PC-3 (cell line): ENCODE data around the gene FAF2. TPM values are rescaled to one million over a fixed set of nuclear protein-coding genes. Genes with fewer than 3 reads are reported as not detected.
A peak's percentile ranks its signal among the peaks of the same experiment; 100 is the strongest.

Experiments
- ATAC-seq: fragments of 200-7000 bp; cut with Tn5 transposase; 2 replicates; pipeline ENCODE4 v1.9.1; 2020; ENCODE audit warnings: mild to moderate bottlenecking, moderate library complexity
- BruUV-seq: library from RNA; stranded (reverse); fragments of 400-500 nt; replicated peaks from 2 replicates; lab custom pipeline; 2021; lab: Mats Ljungman, UMichigan
- CTCF ChIA-PET: fragments of 300-600 bp; sonication (Branson Sonifier 250); formaldehyde crosslinking; loops from one replicate; lab custom pipeline; 2022; ENCODE audit warnings: antibody characterized with exemption; lab: Charles Lee
- POLR2A ChIA-PET: fragments of 300-600 bp; sonication (Branson Sonifier 250); formaldehyde crosslinking; loops from one replicate; lab custom pipeline; 2022; ENCODE audit warnings: antibody characterized with exemption; ENCODE audit not compliant: unreplicated experiment; lab: Charles Lee
- DNase-seq: peaks from one replicate; pipeline ENCODE4 v3.0.0-alpha.2; 2015
- H2AFZ ChIP-seq: fragments of 300-600 bp; sonication (generic); 2 replicates; pipeline ENCODE4 v1.6.0; 2016; ENCODE audit warnings: antibody characterized with exemption, low read length
- H3F3A ChIP-seq: fragments of 300-600 bp; sonication (generic); one replicate; pipeline ENCODE4 v1.6.0; 2017; ENCODE audit warnings: antibody characterized with exemption, low read length, control low read depth, mild to moderate bottlenecking; ENCODE audit not compliant: unreplicated experiment
- H3K27ac ChIP-seq: fragments of 300-600 bp; sonication (generic); 2 replicates; pipeline ENCODE4 v1.5.1; 2016; ENCODE audit warnings: mild to moderate bottlenecking, low read length
- H3K27me3 ChIP-seq: fragments of 300-600 bp; sonication (generic); 2 replicates; pipeline ENCODE4 v1.6.1; 2016; ENCODE audit warnings: low read length, mixed read lengths
- H3K36me3 ChIP-seq: fragments of 300-600 bp; sonication (generic); 2 replicates; pipeline ENCODE4 v1.6.1; 2016; ENCODE audit warnings: low read depth, mixed run types, low read length, mixed read lengths
- H3K4me1 ChIP-seq: fragments of 300-600 bp; sonication (generic); 2 replicates; pipeline ENCODE4 v1.5.1; 2016; ENCODE audit warnings: low read length; ENCODE audit not compliant: insufficient read depth
- H3K4me2 ChIP-seq: fragments of 300-600 bp; sonication (generic); 2 replicates; pipeline ENCODE4 v1.6.0; 2016; ENCODE audit warnings: low read length
- H3K4me3 ChIP-seq: fragments of 300-600 bp; sonication (generic); 2 replicates; pipeline ENCODE4 v1.5.1; 2016; ENCODE audit warnings: mild to moderate bottlenecking, low read length, mixed read lengths
- H3K79me2 ChIP-seq: fragments of 300-600 bp; sonication (generic); 2 replicates; pipeline ENCODE4 v1.6.1; 2017; ENCODE audit warnings: low read length, mixed read lengths
- H3K9ac ChIP-seq: fragments of 300-600 bp; sonication (generic); 2 replicates; pipeline ENCODE4 v1.6.0; 2016; ENCODE audit warnings: mild to moderate bottlenecking, low read length
- H3K9me2 ChIP-seq: fragments of 300-600 bp; sonication (generic); replicated peaks from 2 replicates; pipeline ENCODE4 v1.6.1; 2016; ENCODE audit warnings: mixed run types, low read length, mixed read lengths
- H3K9me3 ChIP-seq: fragments of 300-600 bp; sonication (generic); 2 replicates; pipeline ENCODE4 v1.6.1; 2016; ENCODE audit warnings: low read length, mixed read lengths
- H4K20me1 ChIP-seq: fragments of 300-600 bp; sonication (generic); 2 replicates; pipeline ENCODE4 v1.6.1; 2016; ENCODE audit warnings: low read length, mixed read lengths
- CTCF ChIP-seq: fragments of 300-600 bp; sonication (generic); conservative IDR thresholded peaks from 2 replicates; pipeline ENCODE4 v1.5.1; 2017; ENCODE audit warnings: antibody characterized with exemption, low read depth, mild to moderate bottlenecking, low read length
- EZH2 ChIP-seq: fragments of 300-600 bp; sonication (generic); IDR thresholded peaks from one replicate; pipeline ENCODE4 v1.6.1; 2017; ENCODE audit warnings: antibody characterized with exemption, mild to moderate bottlenecking, low read length; ENCODE audit not compliant: unreplicated experiment
- EZH2phosphoT487 ChIP-seq: fragments of 300-600 bp; sonication (generic); IDR thresholded peaks from 2 replicates; pipeline ENCODE4 v1.6.1; 2018; ENCODE audit warnings: mild to moderate bottlenecking, antibody characterized with exemption, low read length, borderline replicate concordance
- intact Hi-C: fragments of 100-400 bp; cut with micrococcal nuclease; formaldehyde crosslinking; loops from 2 replicates; pipeline ENCODE4 v1.9.0; 2023
- total RNA-seq: library from RNA; depleted of rRNA; stranded (reverse); fragments of >200 nt; gene quantifications from 2 replicates; pipeline ENCODE4 v1.2.3, GENCODE V29; 2014

The FAF2 gene
- total RNA-seq, 1 experiment from 2014 or later = 51.4 TPM

- ATAC-seq = no peak
- Histone ChIP-seq H3K27me3 (no peaks in the 10 kb centered on the region), H3K36me3 (no peaks in the 10 kb centered on the region), H2AFZ (no peak overlapping the region), H3F3A (no peaks in the 10 kb centered on the region), H3K4me3 (no peak overlapping the region), H3K9ac (peak overlapping the region; percentile 20; the same call in 1 of the 2 replicates), H3K27ac (peak overlapping the region; percentile 77), H3K9me3 (no peaks in the 10 kb centered on the region), H3K9me2 (no peaks in the 10 kb centered on the region), H3K4me1 (peaks cover 48% of the 10 kb centered on the region), H4K20me1 (no peaks in the 10 kb centered on the region), H3K79me2 (peaks cover 25% of the 10 kb centered on the region), H3K4me2 (peak overlapping the region; percentile 93)
- intact Hi-C loops = loop anchor here (2.0 kb wide), 1 partner anchor 33 kb away; no protein-coding TSS in a partner anchor
- TF ChIP-seq EZH2 (no peak), CTCF (no peak), EZH2phosphoT487 (no peak)
- no peak for DNase-seq
- no TSS peak for BruUV-seq
- CTCF ChIA-PET = no interaction called here
- POLR2A ChIA-PET = no interaction called here
These were observed 97.2 kb downstream of the FAF2 start for GRCh38 chr5:176545388-176545736.

GRCh38 chr5:176545737-176546509, 97.7 kb downstream of the FAF2 start:
- peak overlapping the region; percentile 93 for H3K4me2 ChIP-seq
- ChIA-PET POLR2A (no interaction called here), CTCF (no interaction called here)
- H4K20me1 ChIP-seq = no peaks in the 10 kb centered on the region
- H3K4me3 ChIP-seq = 0 out of 2 replicates have a peak overlapping the region, but pooled peaks have one; percentile 0
- peaks cover 48% of the 10 kb centered on the region for H3K4me1 ChIP-seq
- H3K36me3 ChIP-seq = no peaks in the 10 kb centered on the region
- H3K79me2 ChIP-seq = peaks cover 25% of the 10 kb centered on the region
- H2AFZ ChIP-seq = no peak overlapping the region
- no peaks in the 10 kb centered on the region for H3F3A ChIP-seq
- peak overlapping the region; percentile 20; the same call in 1 of the 2 replicates for H3K9ac ChIP-seq
- H3K9me3 ChIP-seq = no peaks in the 10 kb centered on the region
- no peak for TF ChIP-seq EZH2phosphoT487
- TF ChIP-seq CTCF = no peak
- TF ChIP-seq EZH2 = no peak
- peak overlapping the region; percentile 77 for H3K27ac ChIP-seq
- no TSS peak for BruUV-seq
- ATAC-seq (no peak), DNase-seq (peak; percentile 75)
- no peaks in the 10 kb centered on the region for H3K27me3 ChIP-seq
- no peaks in the 10 kb centered on the region for H3K9me2 ChIP-seq
- intact Hi-C loops = loop anchor here (1.0 to 2.0 kb wide), 2 partner anchors 9 to 33 kb away; no protein-coding TSS in a partner anchor

GRCh38 chr5:176547802-176548201, 99.6 kb downstream of the FAF2 start:
- ATAC-seq = no peak
- TF ChIP-seq CTCF = no peak
- no peak for TF ChIP-seq EZH2
- TF ChIP-seq EZH2phosphoT487 = no peak
- peak overlapping the region; percentile 77 for H3K27ac ChIP-seq
- H4K20me1 ChIP-seq = no peaks in the 10 kb centered on the region
- no peak overlapping the region; the same call in 1 of the 2 replicates for H3K9ac ChIP-seq
- POLR2A ChIA-PET = no interaction called here
- CTCF ChIA-PET = interaction anchor here (0.5 kb wide), 1 partner anchor 23 kb away, joined by 14 read pairs; no protein-coding TSS in a partner anchor
- intact Hi-C loops = no loop called here
- no peaks in the 10 kb centered on the region for H3K9me2 ChIP-seq
- no peak overlapping the region for H3K4me3 ChIP-seq
- H3K9me3 ChIP-seq = no peaks in the 10 kb centered on the region
- H3K4me2 ChIP-seq = 0 out of 2 replicates have a peak overlapping the region, but pooled peaks have one; percentile 5
- H2AFZ ChIP-seq = no peak overlapping the region
- no peaks in the 10 kb centered on the region for H3K27me3 ChIP-seq
- peak; percentile 45 for DNase-seq
- peaks cover 36% of the 10 kb centered on the region for H3K4me1 ChIP-seq
- peaks cover 19% of the 10 kb centered on the region for H3K79me2 ChIP-seq
- H3F3A ChIP-seq = no peaks in the 10 kb centered on the region
- H3K36me3 ChIP-seq = no peaks in the 10 kb centered on the region
- no TSS peak for BruUV-seq
